Smooth muscle cell (in vitro differentiated cells): ENCODE data around the gene PARP2. TPM values are rescaled to one million over a fixed set of nuclear protein-coding genes. Genes with fewer than 3 reads are reported as not detected.

Experiments used
- DNase-seq: peaks from one replicate; lab custom pipeline; 2025; ENCODE audit not compliant: unreplicated experiment; lab: John Stamatoyannopoulos, UW
- H2AFZ ChIP-seq: fragments of 200-600 bp; sonication (generic); 2 replicates; pipeline ENCODE4 v1.6.0; 2016; ENCODE audit warnings: antibody characterized with exemption, low read depth, mild to moderate bottlenecking
- H3F3A ChIP-seq: fragments of 200-600 bp; sonication (generic); 2 replicates; pipeline ENCODE4 v1.6.0; 2017; ENCODE audit warnings: antibody characterized with exemption, low read depth
- H3K27ac ChIP-seq: fragments of 200-600 bp; sonication (generic); 2 replicates; pipeline ENCODE4 v1.5.1; 2016; ENCODE audit warnings: low read depth, mild to moderate bottlenecking
- H3K27me3 ChIP-seq: fragments of 200-600 bp; sonication (generic); 2 replicates; pipeline ENCODE4 v1.6.1; 2016; ENCODE audit warnings: low read depth, mild to moderate bottlenecking
- H3K36me3 ChIP-seq: fragments of 200-600 bp; sonication (generic); 2 replicates; pipeline ENCODE4 v1.5.1; 2016; ENCODE audit warnings: low read depth
- H3K4me1 ChIP-seq: fragments of 200-600 bp; sonication (generic); 2 replicates; pipeline ENCODE4 v1.5.1; 2016; ENCODE audit warnings: low read depth
- H3K4me2 ChIP-seq: fragments of 200-600 bp; sonication (generic); 2 replicates; pipeline ENCODE4 v1.6.0; 2016; ENCODE audit warnings: mild to moderate bottlenecking
- H3K4me3 ChIP-seq: fragments of 200-600 bp; sonication (generic); 2 replicates; pipeline ENCODE4 v1.5.1; 2016; ENCODE audit warnings: mild to moderate bottlenecking
- H3K79me2 ChIP-seq: fragments of 200-600 bp; sonication (generic); 2 replicates; pipeline ENCODE4 v1.6.0; 2016; ENCODE audit warnings: low read depth, mild to moderate bottlenecking
- H3K9ac ChIP-seq: fragments of 200-600 bp; sonication (generic); 2 replicates; pipeline ENCODE4 v1.6.0; 2016; ENCODE audit warnings: low read depth
- H3K9me3 ChIP-seq: fragments of 200-600 bp; sonication (generic); replicated peaks from 2 replicates; pipeline ENCODE4 v1.5.1; 2016; ENCODE audit warnings: low read depth
- H4K20me1 ChIP-seq: fragments of 200-600 bp; sonication (generic); 2 replicates; pipeline ENCODE4 v1.6.0; 2016; ENCODE audit warnings: low read depth
- CTCF ChIP-seq: fragments of 200-600 bp; sonication (generic); IDR thresholded peaks from 2 replicates; pipeline ENCODE4 v1.5.1; 2017; ENCODE audit warnings: borderline replicate concordance, mild to moderate bottlenecking, antibody characterized with exemption; ENCODE audit not compliant: insufficient read depth, poor library complexity, severe bottlenecking
- WGBS: methylation state at CpG from one replicate; pipeline ENCODE4 v1.1.7; 2016; ENCODE audit warnings: low lambda C conversion rate; 5-methylcytosine and 5-hydroxymethylcytosine counted together
- polyA plus RNA-seq: library from polyadenylated mRNA; unstranded; fragments of >200 nt; fragmentation: Nextera tagmentation; extraction: Ambion mirVana; gene quantifications from 2 replicates; pipeline ENCODE4 v1.2.1, GENCODE V29; 2016
- total RNA-seq: library from RNA; depleted of rRNA; stranded (reverse); fragments of >200 nt; gene quantifications from 2 replicates; pipeline ENCODE4 v1.2.3, GENCODE V29; 2014

The PARP2 gene
- total and polyA plus RNA-seq, 2 experiments from 2014 or later: 29.2 to 38.7 TPM

GRCh38 chr14:20380681-20381080, 37.2 kb downstream of the PARP2 start:
- H3K4me3 ChIP-seq: no peak overlapping the region
- TF ChIP-seq CTCF: no peak
- H3K4me2 ChIP-seq: no peak overlapping the region
- peaks cover 6% of the 10 kb centered on the region for H3K36me3 ChIP-seq
- H3K9me3 ChIP-seq: no peaks in the 10 kb centered on the region
- no peaks in the 10 kb centered on the region for H4K20me1 ChIP-seq
- no peak overlapping the region for H3K27ac ChIP-seq
- 92% methylated on average over 6 of the region's 6 CpGs for WGBS
- no peaks in the 10 kb centered on the region for H3K4me1 ChIP-seq
- no peaks in the 10 kb centered on the region for H3K79me2 ChIP-seq
- DNase-seq: no peak
- no peak overlapping the region for H2AFZ ChIP-seq
- no peak overlapping the region for H3K9ac ChIP-seq
- no peaks in the 10 kb centered on the region for H3F3A ChIP-seq
- no peaks in the 10 kb centered on the region for H3K27me3 ChIP-seq

GRCh38 chr14:20381341-20381740, 37.9 kb downstream of the PARP2 start:
- H3K27me3 ChIP-seq: no peaks in the 10 kb centered on the region
- no peaks in the 10 kb centered on the region for H3K4me1 ChIP-seq
- no peak overlapping the region for H3K9ac ChIP-seq
- H4K20me1 ChIP-seq: no peaks in the 10 kb centered on the region
- no peaks in the 10 kb centered on the region for H3F3A ChIP-seq
- TF ChIP-seq CTCF: no peak
- H3K36me3 ChIP-seq: peaks cover 6% of the 10 kb centered on the region
- no peak overlapping the region for H3K27ac ChIP-seq
- H3K4me2 ChIP-seq: no peak overlapping the region
- WGBS: 96% methylated on average over 7 of the region's 7 CpGs
- DNase-seq: no peak
- H3K9me3 ChIP-seq: no peaks in the 10 kb centered on the region
- H2AFZ ChIP-seq: no peak overlapping the region
- no peaks in the 10 kb centered on the region for H3K79me2 ChIP-seq
- no peak overlapping the region for H3K4me3 ChIP-seq

GRCh38 chr14:20382526-20382925, 39.1 kb downstream of the PARP2 start:
- Histone ChIP-seq H3K4me3 (no peak overlapping the region), H3K79me2 (no peaks in the 10 kb centered on the region), H3K4me1 (no peaks in the 10 kb centered on the region), H3F3A (no peaks in the 10 kb centered on the region), H3K36me3 (peaks cover 10% of the 10 kb centered on the region), H3K27me3 (no peaks in the 10 kb centered on the region), H3K27ac (no peak overlapping the region), H2AFZ (no peak overlapping the region), H4K20me1 (no peaks in the 10 kb centered on the region), H3K9me3 (no peaks in the 10 kb centered on the region), H3K9ac (no peak overlapping the region), H3K4me2 (no peak overlapping the region)
- DNase-seq: no peak
- TF ChIP-seq CTCF: no peak
- 99% methylated on average over 11 of the region's 12 CpGs for WGBS

GRCh38 chr14:20383032-20383431, 39.6 kb downstream of the PARP2 start:
- no peak overlapping the region for H2AFZ ChIP-seq
- WGBS: 94% methylated on average over 10 of the region's 10 CpGs
- no peak overlapping the region for H3K4me3 ChIP-seq
- no peaks in the 10 kb centered on the region for H4K20me1 ChIP-seq
- H3K27me3 ChIP-seq: no peaks in the 10 kb centered on the region
- no peak overlapping the region for H3K9ac ChIP-seq
- DNase-seq: no peak
- H3K9me3 ChIP-seq: no peaks in the 10 kb centered on the region
- no peaks in the 10 kb centered on the region for H3K4me1 ChIP-seq
- H3K79me2 ChIP-seq: no peaks in the 10 kb centered on the region
- H3K27ac ChIP-seq: no peak overlapping the region
- H3K4me2 ChIP-seq: no peak overlapping the region
- H3F3A ChIP-seq: no peaks in the 10 kb centered on the region
- peaks cover 10% of the 10 kb centered on the region for H3K36me3 ChIP-seq
- TF ChIP-seq CTCF: no peak
